Activated B cell treated with CpG ODN at 0.5 μM for 24 hours (primary cell): ENCODE results near the gene ITGAX. TPM values are rescaled to one million over a fixed set of nuclear protein-coding genes. Genes with fewer than 3 reads are reported as not detected.

Experiments used
- ATAC-seq: fragments of 200-7000 bp; cut with Tn5 transposase; one replicate; pipeline ENCODE4 v1.10.0; 2021; ENCODE audit warnings: low read depth, mild to moderate bottlenecking, moderate library complexity
- CTCF ChIA-PET: fragments of 350-600 bp; sonication (Branson Sonifier 250); formaldehyde crosslinking; loops from one replicate; lab custom pipeline; 2021; ENCODE audit warnings: antibody characterized with exemption; lab: Charles Lee
- POLR2A ChIA-PET: fragments of 350-600 bp; sonication (Branson Sonifier 250); formaldehyde crosslinking; loops from one replicate; lab custom pipeline; 2021; ENCODE audit warnings: antibody characterized with exemption; lab: Charles Lee
- DNase-seq: peaks from one replicate; pipeline ENCODE4 v3.0.0; 2022
- H3K27ac Mint-ChIP-seq: one replicate; pipeline ENCODE4 v1.8.0; 2020; ENCODE audit warnings: mixed read lengths
- H3K27me3 Mint-ChIP-seq: one replicate; pipeline ENCODE4 v1.8.0; 2021; ENCODE audit warnings: mixed read lengths
- H3K36me3 Mint-ChIP-seq: one replicate; pipeline ENCODE4 v1.8.0; 2021; ENCODE audit warnings: low read depth, mixed read lengths
- H3K4me1 Mint-ChIP-seq: one replicate; pipeline ENCODE4 v1.8.0; 2021; ENCODE audit warnings: mixed read lengths
- H3K4me3 Mint-ChIP-seq: one replicate; pipeline ENCODE4 v1.8.0; 2020; ENCODE audit warnings: mild to moderate bottlenecking, mixed read lengths
- H3K9me3 Mint-ChIP-seq: one replicate; pipeline ENCODE4 v1.8.0; 2020; ENCODE audit warnings: mixed read lengths
- CTCF ChIP-seq: fragments of 200-600 bp; IDR thresholded peaks from one replicate; pipeline ENCODE4 v1.8.0; 2022; ENCODE audit warnings: antibody characterized with exemption, mild to moderate bottlenecking
- intact Hi-C: fragments of 100-400 bp; cut with micrococcal nuclease; formaldehyde crosslinking; loops from one replicate; pipeline ENCODE4 v1.15.1; 2024
- total RNA-seq: library from RNA; stranded (reverse); gene quantifications from 2 replicates; pipeline ENCODE4 v1.2.3, GENCODE V29; 2022

Gene ITGAX
- total RNA-seq, 1 donor from 2014 or later, result 100 TPM

GRCh38 chr16:31400191-31400590 is 45.2 kb downstream of the ITGAX start:
- Mint-ChIP-seq H3K27ac (no peak overlapping the region), H3K36me3 (no peaks in the 10 kb centered on the region), H3K27me3 (peaks cover 2% of the 10 kb centered on the region), H3K4me1 (peaks cover 8% of the 10 kb centered on the region), H3K9me3 (peaks cover 9% of the 10 kb centered on the region), H3K4me3 (no peak overlapping the region)
- CTCF ChIA-PET, result no interaction called here
- no peak for TF ChIP-seq CTCF
- DNase-seq (no peak), ATAC-seq (no peak)
- POLR2A ChIA-PET, result no interaction called here
- intact Hi-C loops, result no loop called here

GRCh38 chr16:31401436-31401835 is 46.5 kb downstream of the ITGAX start:
- H3K27ac Mint-ChIP-seq, result no peak overlapping the region
- H3K27me3 Mint-ChIP-seq, result no peaks in the 10 kb centered on the region
- peaks cover 9% of the 10 kb centered on the region for H3K9me3 Mint-ChIP-seq
- no peak for DNase-seq
- POLR2A ChIA-PET, result no interaction called here
- no peaks in the 10 kb centered on the region for H3K36me3 Mint-ChIP-seq
- no peak overlapping the region for H3K4me3 Mint-ChIP-seq
- no peak for TF ChIP-seq CTCF
- CTCF ChIA-PET, result no interaction called here
- no peak for ATAC-seq
- intact Hi-C loops, result no loop called here
- H3K4me1 Mint-ChIP-seq, result peaks cover 8% of the 10 kb centered on the region

GRCh38 chr16:31402687-31403086 is 47.7 kb downstream of the ITGAX start:
- H3K4me1 Mint-ChIP-seq, result peaks cover 8% of the 10 kb centered on the region
- intact Hi-C loops, result no loop called here
- POLR2A ChIA-PET, result no interaction called here

GRCh38 chr16:31403590-31404352 is 48.8 kb downstream of the ITGAX start:
- Mint-ChIP-seq H3K4me3 (no peak overlapping the region), H3K9me3 (peaks cover 9% of the 10 kb centered on the region), H3K27me3 (peaks cover 2% of the 10 kb centered on the region), H3K4me1 (peaks cover 8% of the 10 kb centered on the region), H3K36me3 (no peaks in the 10 kb centered on the region), H3K27ac (no peak overlapping the region)
- no peak for ATAC-seq
- no peak for DNase-seq
- no peak for TF ChIP-seq CTCF
- POLR2A ChIA-PET, result no interaction called here
- intact Hi-C loops, result no loop called here
- CTCF ChIA-PET, result no interaction called here

More at GRCh38 chr16:31402687-31403086, 47.7 kb downstream of the ITGAX start:
- DNase-seq (no peak), ATAC-seq (no peak)
- H3K36me3 Mint-ChIP-seq, result no peaks in the 10 kb centered on the region
- no peak for TF ChIP-seq CTCF
- CTCF ChIA-PET, result no interaction called here
- H3K27me3 Mint-ChIP-seq, result no peaks in the 10 kb centered on the region
- no peak overlapping the region for H3K4me3 Mint-ChIP-seq
- H3K9me3 Mint-ChIP-seq, result peaks cover 9% of the 10 kb centered on the region
- H3K27ac Mint-ChIP-seq, result no peak overlapping the region

- ATAC-seq (no peak), DNase-seq (no peak)
- H3K4me3 Mint-ChIP-seq, result no peak overlapping the region
- ChIA-PET POLR2A (no interaction called here), CTCF (no interaction called here)
- no peak for TF ChIP-seq CTCF
- H3K27me3 Mint-ChIP-seq, result peaks cover 2% of the 10 kb centered on the region
- intact Hi-C loops, result no loop called here
- H3K27ac Mint-ChIP-seq, result no peak overlapping the region
- H3K4me1 Mint-ChIP-seq, result peaks cover 8% of the 10 kb centered on the region
- H3K36me3 Mint-ChIP-seq, result no peaks in the 10 kb centered on the region
- H3K9me3 Mint-ChIP-seq, result peaks cover 6% of the 10 kb centered on the region
Measured at GRCh38 chr16:31404353-31405064, 49.5 kb downstream of the ITGAX start.
